HCT116 (cell line): Measurements from ENCODE around the gene WDR38. TPM values are rescaled to one million over a fixed set of nuclear protein-coding genes. Genes with fewer than 3 reads are reported as not detected.

Experiments used
- ATAC-seq: fragments of 200-7000 bp; cut with Tn5 transposase; 2 replicates; pipeline ENCODE4 v1.9.1; 2020; ENCODE audit warnings: mild to moderate bottlenecking, moderate library complexity
- BruUV-seq: library from RNA; stranded (reverse); fragments of 400-500 nt; replicated peaks from 2 replicates; lab custom pipeline; 2021; lab: Mats Ljungman, UMichigan
- CTCF ChIA-PET: fragments of 300-600 bp; sonication (Branson Sonifier 250); formaldehyde crosslinking; loops from one replicate; lab custom pipeline; 2021; ENCODE audit warnings: antibody characterized with exemption; lab: Charles Lee
- POLR2A ChIA-PET: fragments of 300-600, 350-600 bp; sonication (Branson Sonifier 250); formaldehyde crosslinking; loops from one replicate; lab custom pipeline; 2021; ENCODE audit warnings: antibody characterized with exemption; lab: Charles Lee
- RAD21 ChIA-PET, 2 experiments: fragments of 300-600 bp; sonication (Branson Sonifier 250); formaldehyde crosslinking; loops; one replicate each; lab custom pipeline; 2023; ENCODE audit warnings: low total read pairs in 2 of 2; ENCODE audit not compliant: uncharacterized antibody in 2 of 2, unreplicated experiment in 2 of 2, low non-redundant PET in 1 of 2; lab: Charles Lee
- DNase-seq: peaks from one replicate; pipeline ENCODE4 v3.0.0-alpha.2; 2010; ENCODE audit warnings: low read depth, low spot score
- H2AFZ ChIP-seq: fragments of 200-600 bp; shearing (Covaris generic), sonication (generic); 2 replicates; pipeline ENCODE4 v1.6.1; 2017; ENCODE audit warnings: low read depth, mixed run types, mixed read lengths, antibody characterized with exemption, low read length; ENCODE audit not compliant: poor library complexity, severe bottlenecking
- H3K27ac ChIP-seq: 2 replicates; pipeline ENCODE4 v1.5.1; 2012; ENCODE audit warnings: low read depth, low read length
- H3K27me3 ChIP-seq: fragments of 200-600 bp; sonication (generic); 2 replicates; pipeline ENCODE4 v1.6.1; 2016; ENCODE audit warnings: mixed run types, low read length, mixed read lengths; ENCODE audit not compliant: insufficient read depth
- H3K36me3 ChIP-seq, 2 experiments: fragments of 200-500 bp in 1 of 2; fragments of 200-600 bp in 1 of 2; sonication (Bioruptor generic) in 1 of 2; sonication (generic) in 1 of 2; 2 replicates each; pipeline versions ENCODE4 v1.5.1 to v1.6.1; 2014 to 2016; ENCODE audit warnings: low read length in 2 of 2, inconsistent platforms in 1 of 2, mixed read lengths in 1 of 2, mixed run types in 1 of 2; ENCODE audit not compliant: insufficient read depth in 2 of 2, control insufficient read depth in 1 of 2
- H3K4me1 ChIP-seq, 2 experiments: fragments of 200-600 bp in 1 of 2; sonication (generic) in 1 of 2; 2 replicates each; pipeline versions ENCODE4 v1.5.1 to v1.6.1; 2012 to 2017; ENCODE audit warnings: low read length in 2 of 2, inconsistent platforms in 1 of 2, mild to moderate bottlenecking in 1 of 2, mixed read lengths in 1 of 2, mixed run types in 1 of 2, moderate library complexity in 1 of 2; ENCODE audit not compliant: insufficient read depth in 2 of 2, control insufficient read depth in 1 of 2
- H3K4me2 ChIP-seq: fragments of 200-600 bp; sonication (generic); 2 replicates; pipeline ENCODE4 v1.6.1; 2017; ENCODE audit warnings: mixed run types, low read length, mixed read lengths
- H3K4me3 ChIP-seq, 2 experiments: fragments of 200-600 bp in 1 of 2; sonication (generic) in 1 of 2; replicated peaks in 1 of 2; 2 replicates each; pipeline ENCODE4 v1.5.1; 2011 to 2016; ENCODE audit warnings: low read length in 2 of 2, control low read depth in 1 of 2, low read depth in 1 of 2, mild to moderate bottlenecking in 1 of 2, mixed read lengths in 1 of 2, mixed run types in 1 of 2
- H3K79me2 ChIP-seq: fragments of 200-600 bp; sonication (generic); 2 replicates; pipeline ENCODE4 v1.6.1; 2017; ENCODE audit warnings: mild to moderate bottlenecking, mixed run types, low read length, moderate library complexity, mixed read lengths; ENCODE audit not compliant: insufficient read depth
- H3K9ac ChIP-seq: fragments of 200-600 bp; sonication (generic); 2 replicates; pipeline ENCODE4 v1.6.1; 2016; ENCODE audit warnings: low read length, mixed read lengths
- H3K9me2 ChIP-seq: fragments of 200-600 bp; sonication (generic), shearing (Covaris generic); 2 replicates; pipeline ENCODE4 v1.6.1; 2017; ENCODE audit warnings: mixed run types, mild to moderate bottlenecking, moderate library complexity; ENCODE audit not compliant: insufficient read depth
- H3K9me3 ChIP-seq, 2 experiments: fragments of 200-500 bp in 1 of 2; fragments of 200-600 bp in 1 of 2; sonication (Bioruptor generic) in 1 of 2; sonication (generic) in 1 of 2; 2 replicates each; pipeline ENCODE4 v1.6.1; 2014 to 2017; ENCODE audit warnings: low read length in 2 of 2, mixed read lengths in 2 of 2, inconsistent platforms in 1 of 2, low read depth in 1 of 2, mild to moderate bottlenecking in 1 of 2, mixed run types in 1 of 2, moderate library complexity in 1 of 2; ENCODE audit not compliant: control insufficient read depth in 1 of 2, insufficient read depth in 1 of 2
- H4K20me1 ChIP-seq: fragments of 200-600 bp; sonication (generic), shearing (Covaris generic); 2 replicates; pipeline ENCODE4 v1.6.1; 2017; ENCODE audit warnings: mixed run types, mild to moderate bottlenecking, moderate library complexity; ENCODE audit not compliant: insufficient read depth
- ATF3 ChIP-seq: IDR thresholded peaks from 2 replicates; pipeline ENCODE4 v1.6.1; 2012
- CBX3 ChIP-seq: IDR thresholded peaks from 2 replicates; pipeline ENCODE4 v1.6.1; 2012; ENCODE audit warnings: low read depth
- CEBPB ChIP-seq: IDR thresholded peaks from 2 replicates; pipeline ENCODE4 v1.6.1; 2012; ENCODE audit warnings: low read depth
- CTCF ChIP-seq, 3 experiments: fragments of 200-600 bp in 1 of 3; sonication (generic) in 1 of 3; IDR thresholded peaks in 2 of 3; conservative IDR thresholded peaks in 1 of 3; 2 replicates each; pipeline ENCODE4 v1.5.1; 2012 to 2017; ENCODE audit warnings: low read depth in 2 of 3, low read length in 2 of 3, antibody characterized with exemption in 1 of 3, borderline replicate concordance in 1 of 3, control low read depth in 1 of 3, mild to moderate bottlenecking in 1 of 3, mixed read lengths in 1 of 3, mixed run types in 1 of 3, moderate library complexity in 1 of 3; ENCODE audit not compliant: insufficient read depth in 1 of 3
- EGR1 ChIP-seq: IDR thresholded peaks from 2 replicates; pipeline ENCODE4 v1.6.1; 2012; ENCODE audit warnings: low read depth
- ELF1 ChIP-seq: IDR thresholded peaks from 2 replicates; pipeline ENCODE4 v1.6.1; 2012; ENCODE audit warnings: low read depth, borderline replicate concordance
- FOSL1 ChIP-seq: IDR thresholded peaks from 2 replicates; pipeline ENCODE4 v1.6.1; 2012; ENCODE audit warnings: low read depth
- MAX ChIP-seq: IDR thresholded peaks from 2 replicates; pipeline ENCODE4 v1.6.1; 2012
- POLR2A ChIP-seq: IDR thresholded peaks from 2 replicates; pipeline ENCODE4 v1.7.0; 2011; ENCODE audit warnings: borderline replicate concordance; ENCODE audit not compliant: insufficient read depth, insufficient read length; ENCODE audit errors: extremely low read depth
- POLR2AphosphoS5 ChIP-seq: IDR thresholded peaks from 2 replicates; pipeline ENCODE4 v1.6.1; 2011; ENCODE audit warnings: mild to moderate bottlenecking, low read depth, low read length, moderate library complexity
- RAD21 ChIP-seq: IDR thresholded peaks from 2 replicates; pipeline ENCODE4 v1.6.1; 2012; ENCODE audit warnings: low read depth, mild to moderate bottlenecking
- REST ChIP-seq: IDR thresholded peaks from 2 replicates; pipeline ENCODE4 v1.6.1; 2012; ENCODE audit warnings: low read depth
- SP1 ChIP-seq: IDR thresholded peaks from 2 replicates; pipeline ENCODE4 v1.6.1; 2012; ENCODE audit warnings: low read depth
- SRF ChIP-seq: IDR thresholded peaks from 2 replicates; pipeline ENCODE4 v1.6.1; 2012; ENCODE audit warnings: low read depth
- TCF7L2 ChIP-seq: IDR thresholded peaks from 2 replicates; pipeline ENCODE4 v1.7.0; 2011; ENCODE audit warnings: borderline replicate concordance, inconsistent platforms; ENCODE audit not compliant: insufficient read depth, insufficient read length; ENCODE audit errors: extremely low read depth
- YY1 ChIP-seq: IDR thresholded peaks from 2 replicates; pipeline ENCODE4 v1.6.1; 2011; ENCODE audit warnings: low read length, low read depth, moderate library complexity, mild to moderate bottlenecking; ENCODE audit not compliant: insufficient replicate concordance; ENCODE audit errors: extremely low read depth
- ZBTB33 ChIP-seq: IDR thresholded peaks from 2 replicates; pipeline ENCODE4 v1.6.1; 2011; ENCODE audit warnings: mild to moderate bottlenecking, low read length, moderate library complexity; ENCODE audit not compliant: insufficient replicate concordance; ENCODE audit errors: extremely low read depth
- ZFX ChIP-seq: fragments of 450-650 bp; IDR thresholded peaks from 2 replicates; pipeline ENCODE4 v1.6.1; 2017
- intact Hi-C: fragments of 100-400 bp; cut with micrococcal nuclease; formaldehyde crosslinking; loops from 2 replicates; pipeline ENCODE4 v1.10.0; 2022
- total RNA-seq: library from RNA; stranded (reverse); gene quantifications from one replicate; pipeline ENCODE4 v1.2.1, GENCODE V29; 2021; ENCODE audit not compliant: unreplicated experiment

WDR38 gene
- total RNA-seq, 1 experiment from 2014 or later = not detected

GRCh38 chr9:124853605-124854143, 414 bp downstream of the WDR38 start:
- H3K27me3 ChIP-seq = no peaks in the 10 kb centered on the region
- H3K27ac ChIP-seq = no peak overlapping the region; the same call in 1 of the 2 replicates
- H4K20me1 ChIP-seq = peaks cover 28% of the 10 kb centered on the region; the same call in 1 of the 2 replicates
- no peaks in the 10 kb centered on the region for H3K9me3 ChIP-seq
- ATAC-seq (no peak), DNase-seq (no peak)
- peak overlapping the region; percentile 50 for H3K9ac ChIP-seq
- peak overlapping the region in 1 of 2 experiments; percentile 51; a peak in 3 of 4 replicates for H3K4me3 ChIP-seq
- TF ChIP-seq CBX3 (no peak), SP1 (no peak), EGR1 (no peak), YY1 (no peak), POLR2A (no peak), ZFX (no peak), ELF1 (no peak), CEBPB (no peak), TCF7L2 (no peak), RAD21 (no peak), ATF3 (no peak), MAX (no peak), ZBTB33 (no peak), CTCF (IDR thresholded peaks at IDR 0.05 in 2 of 3, conservative IDR thresholded peaks at IDR 0.05 in 1 of 3; ENCODE audit: borderline replicate concordance in 1 of 3, insufficient read depth in 1 of 3, low read depth in 2 of 3, low read length in 2 of 3) (no peak), REST (no peak), FOSL1 (no peak), SRF (no peak), POLR2AphosphoS5 (no peak)
- H3K79me2 ChIP-seq = peaks cover 8% of the 10 kb centered on the region; the same call in 1 of the 2 replicates
- ChIA-PET POLR2A (interaction anchor here (1.1 to 2.3 kb wide), 6 partner anchors 8 to 81 kb away, joined by 3 to 30 read pairs (median 8); partner anchors contain the start of genes ARPC5L, NR6A1, OLFML2A and RPL35), RAD21 (interaction anchor here (0.6 to 3.3 kb wide), 15 partner anchors 9 to 83 kb away, joined by 3 to 49 read pairs (median 6); partner anchors contain the start of genes NR6A1 (in 2 of the 2), OLFML2A (in 2 of the 2), ARPC5L (in 1 of the 2) and RPL35 (in 1 of the 2)), CTCF (interaction anchor here (0.7 to 11.7 kb wide), 35 partner anchors 8 to 524 kb away, joined by 3 to 601 read pairs (median 5); partner anchors contain the start of genes ARPC5L, NR6A1, OLFML2A and RPL35)
- peak overlapping the region; percentile 54 for H2AFZ ChIP-seq
- BruUV-seq = no TSS peak
- peaks cover 13 to 18% of the 10 kb centered on the region in 2 experiments for H3K36me3 ChIP-seq
- peaks cover 5 to 37% of the 10 kb centered on the region in 2 experiments; a peak in 3 of 4 replicates for H3K4me1 ChIP-seq
- H3K4me2 ChIP-seq = peak overlapping the region; percentile 78
- no peaks in the 10 kb centered on the region for H3K9me2 ChIP-seq
- intact Hi-C loops = loop anchor here (1.0 to 10.0 kb wide), 4 partner anchors 41 to 521 kb away; partner anchors contain the start of gene PSMB7
